H1 (cell line): ENCODE results near the gene SPSB3. TPM values are rescaled to one million over a fixed set of nuclear protein-coding genes. Genes with fewer than 3 reads are reported as not detected.

Source experiments
- CTCF ChIA-PET: fragments of 300-600 bp; sonication (Branson Sonifier 250); formaldehyde crosslinking; loops from one replicate; lab custom pipeline; 2021; ENCODE audit not compliant: partially characterized antibody; lab: Charles Lee
- POLR2A ChIA-PET: fragments of 300-600 bp; sonication (Branson Sonifier 250); formaldehyde crosslinking; loops from one replicate; lab custom pipeline; 2021; ENCODE audit warnings: inconsistent platforms; ENCODE audit not compliant: partially characterized antibody; lab: Charles Lee
- DNase-seq, 2 experiments: peaks; one replicate each; pipeline versions ENCODE4 v3.0.0 to v3.0.0-alpha.2; 2010 to 2022; ENCODE audit warnings: low spot score in 2 of 2, low read depth in 1 of 2, mixed read lengths in 1 of 2
- FAIRE-seq: peaks from 2 replicates; lab custom pipeline; 2011; peaks lifted over from hg19 to GRCh38; lab: Jason Lieb, UNC
- H2AFZ ChIP-seq: 2 replicates; pipeline ENCODE4 v1.8.1; 2012; ENCODE audit warnings: low read length, inconsistent platforms
- H2AK5ac ChIP-seq: 2 replicates; pipeline ENCODE4 v1.6.1; 2013; ENCODE audit warnings: low read depth, low read length
- H2BK120ac ChIP-seq: replicated peaks from 2 replicates; pipeline ENCODE3; 2013; ENCODE audit warnings: low read depth, low read length, inconsistent platforms
- H2BK12ac ChIP-seq: 2 replicates; pipeline ENCODE4 v1.6.1; 2013; ENCODE audit warnings: low read depth, low read length
- H2BK15ac ChIP-seq: 2 replicates; pipeline ENCODE4 v1.6.1; 2013; ENCODE audit warnings: low read length
- H2BK20ac ChIP-seq: 2 replicates; pipeline ENCODE4 v1.6.1; 2013; ENCODE audit warnings: low read length
- H2BK5ac ChIP-seq: 2 replicates; pipeline ENCODE4 v1.6.1; 2013; ENCODE audit warnings: low read depth, low read length
- H3K14ac ChIP-seq: 2 replicates; pipeline ENCODE4 v1.6.1; 2013; ENCODE audit warnings: inconsistent platforms; ENCODE audit not compliant: insufficient read length
- H3K18ac ChIP-seq: 2 replicates; pipeline ENCODE4 v1.6.1; 2013; ENCODE audit warnings: low read length; ENCODE audit errors: extremely low read depth
- H3K23ac ChIP-seq: 2 replicates; pipeline ENCODE4 v1.6.1; 2013; ENCODE audit warnings: inconsistent platforms; ENCODE audit not compliant: insufficient read length
- H3K23me2 ChIP-seq: 2 replicates; pipeline ENCODE4 v1.6.1; 2013; ENCODE audit warnings: low read depth, low read length
- H3K27ac ChIP-seq: 2 replicates; pipeline ENCODE4 v1.6.1; 2011; ENCODE audit warnings: low read depth, low read length, inconsistent platforms
- H3K27me3 ChIP-seq, 4 experiments: replicated peaks in 1 of 4; 1 replicate in 1 of 4; 2 replicates in 3 of 4; pipeline versions ENCODE4 v1.6.1 to v1.8.1; 2011 to 2013; ENCODE audit warnings: low read length in 3 of 4, mild to moderate bottlenecking in 3 of 4, inconsistent platforms in 2 of 4, mixed read lengths in 2 of 4, moderate library complexity in 1 of 4; ENCODE audit not compliant: control insufficient read depth in 3 of 4, insufficient read depth in 3 of 4; ENCODE audit errors: extremely low read depth in 1 of 4
- H3K36me3 ChIP-seq, 4 experiments: 2 replicates each; pipeline versions ENCODE4 v1.6.1 to v1.8.1; 2011 to 2013; ENCODE audit warnings: mild to moderate bottlenecking in 4 of 4, low read length in 3 of 4, moderate library complexity in 2 of 4, control low read depth in 1 of 4, inconsistent platforms in 1 of 4; ENCODE audit not compliant: insufficient read depth in 4 of 4, control insufficient read depth in 2 of 4
- H3K4ac ChIP-seq: replicated peaks from 2 replicates; pipeline ENCODE3; 2013; ENCODE audit warnings: low read length, low read depth, mixed read lengths, inconsistent platforms; ENCODE audit not compliant: insufficient read length
- H3K4me1 ChIP-seq, 4 experiments: replicated peaks in 1 of 4; 1 replicate in 1 of 4; 2 replicates in 3 of 4; pipeline versions ENCODE4 v1.6.1 to v1.8.1; 2011 to 2013; ENCODE audit warnings: low read length in 3 of 4, inconsistent platforms in 2 of 4, mixed read lengths in 1 of 4; ENCODE audit not compliant: insufficient read depth in 4 of 4, control insufficient read depth in 3 of 4
- H3K4me2 ChIP-seq, 2 experiments: 2 replicates each; pipeline versions ENCODE4 v1.6.1 to v1.8.1; 2011 to 2013; ENCODE audit warnings: low read depth in 2 of 2, low read length in 2 of 2, control low read depth in 1 of 2, inconsistent platforms in 1 of 2, mild to moderate bottlenecking in 1 of 2; ENCODE audit not compliant: insufficient read depth in 1 of 2
- H3K4me3 ChIP-seq, 4 experiments: fragments of 200-600, 300-600 bp in 1 of 4; sonication (generic), shearing (Covaris generic), sonication (Bioruptor Twin) in 1 of 4; 2 replicates each; pipeline versions ENCODE4 v1.5.1 to v1.8.1; 2011 to 2016; ENCODE audit warnings: low read length in 4 of 4, low read depth in 3 of 4, control low read depth in 2 of 4, inconsistent platforms in 2 of 4, mild to moderate bottlenecking in 2 of 4, mixed read lengths in 1 of 4, moderate library complexity in 1 of 4; ENCODE audit not compliant: insufficient read depth in 2 of 4; ENCODE audit errors: extremely low read depth in 1 of 4
- H3K56ac ChIP-seq: replicated peaks from 2 replicates; pipeline ENCODE3; 2013; ENCODE audit warnings: low read depth, mild to moderate bottlenecking, mixed read lengths, low read length, inconsistent platforms; ENCODE audit not compliant: insufficient read length
- H3K79me1 ChIP-seq: 2 replicates; pipeline ENCODE4 v1.6.1; 2013; ENCODE audit warnings: low read depth, low read length, control low read depth
- H3K79me2 ChIP-seq, 2 experiments: 2 replicates each; pipeline versions ENCODE4 v1.6.1 to v1.8.1; 2012 to 2013; ENCODE audit warnings: low read length in 2 of 2, mild to moderate bottlenecking in 2 of 2, inconsistent platforms in 1 of 2; ENCODE audit not compliant: insufficient read depth in 2 of 2, control insufficient read depth in 1 of 2
- H3K9ac ChIP-seq, 4 experiments: replicated peaks in 1 of 4; 1 replicate in 1 of 4; 2 replicates in 3 of 4; pipeline versions ENCODE4 v1.6.1 to v1.8.1; 2011 to 2013; ENCODE audit warnings: low read depth in 3 of 4, low read length in 3 of 4, control low read depth in 2 of 4, mild to moderate bottlenecking in 2 of 4, moderate library complexity in 2 of 4, inconsistent platforms in 1 of 4; ENCODE audit errors: extremely low read depth in 1 of 4
- H3K9me3 ChIP-seq, 2 experiments: 2 replicates each; pipeline versions ENCODE4 v1.6.1 to v1.8.1; 2012 to 2013; ENCODE audit warnings: mild to moderate bottlenecking in 2 of 2, moderate library complexity in 2 of 2, control low read depth in 1 of 2, inconsistent platforms in 1 of 2, low read depth in 1 of 2, low read length in 1 of 2, mixed read lengths in 1 of 2; ENCODE audit not compliant: insufficient read depth in 2 of 2
- H4K20me1 ChIP-seq, 2 experiments: replicated peaks in 1 of 2; 2 replicates each; pipeline versions ENCODE3 to v1.8.1; 2011 to 2013; ENCODE audit warnings: inconsistent platforms in 2 of 2, low read length in 2 of 2, mild to moderate bottlenecking in 1 of 2; ENCODE audit not compliant: insufficient read depth in 2 of 2, control insufficient read depth in 1 of 2
- H4K5ac ChIP-seq: 2 replicates; pipeline ENCODE4 v1.6.1; 2013; ENCODE audit warnings: low read length, low read depth, mixed read lengths, inconsistent platforms; ENCODE audit not compliant: insufficient read length
- H4K8ac ChIP-seq: 2 replicates; pipeline ENCODE4 v1.8.0; 2013; ENCODE audit warnings: mild to moderate bottlenecking, moderate library complexity, low read length, inconsistent platforms; ENCODE audit not compliant: insufficient read depth; ENCODE audit errors: extremely low read depth
- H4K91ac ChIP-seq: replicated peaks from 2 replicates; pipeline ENCODE3; 2013; ENCODE audit warnings: low read length, mixed read lengths, inconsistent platforms; ENCODE audit not compliant: insufficient read length
- E2F6 ChIP-seq: IDR thresholded peaks from 2 replicates; pipeline ENCODE4 v1.6.1; 2012; ENCODE audit warnings: inconsistent platforms
- EGR1 ChIP-seq: IDR thresholded peaks from 2 replicates; pipeline ENCODE4 v1.6.1; 2011; ENCODE audit warnings: low read depth, low read length, borderline replicate concordance
- HDAC2 ChIP-seq, 2 experiments: fragments of 300-600 bp in 1 of 2; sonication (generic) in 1 of 2; IDR thresholded peaks; 2 replicates each; pipeline ENCODE4 v1.6.1; 2011 to 2012; ENCODE audit warnings: low read depth in 2 of 2, low read length in 2 of 2, mild to moderate bottlenecking in 2 of 2, moderate library complexity in 2 of 2, borderline replicate concordance in 1 of 2, inconsistent platforms in 1 of 2
- KDM4A ChIP-seq: IDR thresholded peaks from one replicate; pipeline ENCODE4 v1.7.1; 2012; ENCODE audit warnings: low read depth, mild to moderate bottlenecking, moderate library complexity, low read length, inconsistent platforms; ENCODE audit not compliant: severe bottlenecking
- RBBP5 ChIP-seq: IDR thresholded peaks from 2 replicates; pipeline ENCODE4 v1.7.1; 2012; ENCODE audit warnings: low read depth, mild to moderate bottlenecking, inconsistent platforms, low read length, moderate library complexity, borderline replicate concordance
- TAF7 ChIP-seq: optimal IDR thresholded peaks from 2 replicates; pipeline ENCODE3; 2011; ENCODE audit warnings: low read depth, mild to moderate bottlenecking, inconsistent platforms, low read length, moderate library complexity, borderline replicate concordance
- WGBS, 2 experiments: shearing (Covaris generic) in 1 of 2; methylation state at CpG; one replicate each; pipeline versions ENCODE4 v1.1.6 to v1.1.7; 2013 to 2015; ENCODE audit warnings: low lambda C conversion rate in 2 of 2, mixed read lengths in 2 of 2, inconsistent platforms in 1 of 2, low coverage in 1 of 2, missing lambda C conversion rate in 1 of 2; ENCODE audit not compliant: insufficient replicate concordance in 2 of 2, insufficient coverage in 1 of 2, insufficient read length in 1 of 2; ENCODE audit errors: extremely low coverage in 1 of 2, missing lambda C conversion rate in 1 of 2; 5-methylcytosine and 5-hydroxymethylcytosine counted together
- polyA plus RNA-seq, 7 experiments: library from polyadenylated mRNA; depleted of rRNA in 3 of 7; stranded (reverse) in 5 of 7; unstranded in 2 of 7; fragments of >200 nt in 5 of 7; fragments of 200-250 nt in 2 of 7; gene quantifications; 1 replicate in 5 of 7; 2 replicates in 1 of 7; 4 replicates in 1 of 7; pipeline versions ENCODE4 v1.2.1 to v1.2.3, GENCODE V29; 2011 to 2013; ENCODE audit warnings: missing spikeins in 2 of 7, mixed read lengths in 2 of 7
- total RNA-seq: library from RNA; stranded (reverse); fragmentation: NEBNext Ultra II Directional; extraction: Animal tissue kit (Norgen Biotek cat#: 25700); gene quantifications from 2 replicates; pipeline ENCODE4 v1.2.1, GENCODE V29; 2021

Gene SPSB3
- total and polyA plus RNA-seq, 2 of the 8 experiments (the other 6 are each of a cell fraction or from before 2014, with no cell fraction given) = 22.5 to 37.8 TPM

- peaks cover 4% of the 10 kb centered on the region for H3K79me1 ChIP-seq
- no peak within 1 kb of the TSS for H2BK120ac ChIP-seq
- H4K5ac ChIP-seq = peak within 1 kb of the TSS; percentile 81
- peak within 1 kb of the TSS; percentile 71 to 92 for H3K4me2 ChIP-seq
- ChIA-PET CTCF (interaction anchor here (0.6 to 2.7 kb wide), 8 partner anchors 8 to 509 kb away, joined by 3 to 13 read pairs (median 4); partner anchors contain the start of genes IGFALS and MAPK8IP3), POLR2A (interaction anchor here (0.7 to 13.5 kb wide), 19 partner anchors 6 to 382 kb away, joined by 3 to 246 read pairs (median 8); partner anchors contain the start of genes FAHD1, HAGH, IGFALS and JPT2)
- peak within 1 kb of the TSS; percentile 90 for H3K4ac ChIP-seq
- H3K23me2 ChIP-seq = peaks cover 17% of the 10 kb centered on the region
- H3K23ac ChIP-seq = no peak within 1 kb of the TSS
- peak within 1 kb of the TSS; percentile 88 for H2BK5ac ChIP-seq
- H3K4me3 ChIP-seq = peak within 1 kb of the TSS; percentile 82 to 91 (median 82)
- peak within 1 kb of the TSS; percentile 62 for H3K27ac ChIP-seq
- no peak within 1 kb of the TSS for H3K14ac ChIP-seq
- H3K9ac ChIP-seq = peak within 1 kb of the TSS; percentile 69 to 94 (median 89)
- H3K9me3 ChIP-seq = no peaks in the 10 kb centered on the region
- no peaks in the 10 kb centered on the region for H3K27me3 ChIP-seq
- H3K36me3 ChIP-seq = peaks cover under 1 to 29% (median 8%) of the 10 kb centered on the region in 4 experiments; a peak in 6 of 8 replicates
- FAIRE-seq = no peak
- H2AK5ac ChIP-seq = peak within 1 kb of the TSS; percentile 27; the same call in 1 of the 2 replicates
- peak within 1 kb of the TSS; percentile 4; the same call in 1 of the 2 replicates for H2BK12ac ChIP-seq
- no peak within 1 kb of the TSS for H2BK20ac ChIP-seq
- peak; percentile 51 to 95 for DNase-seq
- H2AFZ ChIP-seq = no peak within 1 kb of the TSS; the same call in 1 of the 2 replicates
- H3K4me1 ChIP-seq = peaks cover 0 to 12% (median 10%) of the 10 kb centered on the region in 4 experiments; a peak in 5 of 7 replicates
- H4K8ac ChIP-seq = peak within 1 kb of the TSS; percentile 94
- peak within 1 kb of the TSS; percentile 72; the same call in 1 of the 2 replicates for H2BK15ac ChIP-seq
- H3K18ac ChIP-seq = peak within 1 kb of the TSS; percentile 90
- H4K91ac ChIP-seq = peak within 1 kb of the TSS; percentile 85
- WGBS, 2 experiments = 0% methylated on average over 54 of the region's 108 CpGs; no CpG with 5 or more reads in 1 of the 2 experiments
- peaks cover 0 to 15% of the 10 kb centered on the region in 2 experiments; a peak in 1 of 4 replicates for H3K79me2 ChIP-seq
- H3K56ac ChIP-seq = peak within 1 kb of the TSS; percentile 73
- peaks cover 0 to 21% of the 10 kb centered on the region in 2 experiments for H4K20me1 ChIP-seq
- TF ChIP-seq HDAC2 (IDR thresholded peaks at IDR 0.05; ENCODE audit: borderline replicate concordance in 1 of 2, low read depth in 2 of 2, low read length in 2 of 2) (0 out of 4 replicates have a peak, but pooled peaks have one; percentile 20 to 76), E2F6 (peak; percentile 75), KDM4A (peak; percentile 47), RBBP5 (0 out of 2 replicates have a peak, but pooled peaks have one; percentile 16), TAF7 (peak; percentile 87), EGR1 (peak; percentile 51; the same call in 1 of the 2 replicates)
Measured at GRCh38 chr16:1772908-1773702, 9.3 kb downstream of the SPSB3 start, which contains the start of gene MRPS34. MRPS34 (minus strand) TSS chr16:1773134; CDS start chr16:1773119, 15 bp downstream.
